ENCODE measurements around the gene VPS37C. TPM values are rescaled to one million over a fixed set of nuclear protein-coding genes. Genes with fewer than 3 reads are reported as not detected.

Gene VPS37C
- polyA plus RNA-seq, 2 donors, result 14.7 to 18.6 TPM

- Histone ChIP-seq H3K27ac (ENCODE audit: low read depth in 2 of 2, low read length in 1 of 2) (peak overlapping the region; percentile 57 to 63), H3K4me1 (ENCODE audit: control insufficient read depth in 2 of 2, insufficient read depth in 2 of 2, low read length in 1 of 2) (peaks cover 19 to 22% of the 10 kb centered on the region in 2 donors), H3K9me3 (ENCODE audit: control insufficient read depth in 2 of 2, insufficient read depth in 1 of 2, low read depth in 1 of 2, low read length in 1 of 2) (no peaks in the 10 kb centered on the region), H3K4me3 (ENCODE audit: low read depth in 1 of 2, low read length in 2 of 2) (no peak overlapping the region), H3K27me3 (ENCODE audit: control insufficient read depth in 1 of 2, insufficient read depth in 2 of 2, low read length in 2 of 2) (no peaks in the 10 kb centered on the region), H3K36me3 (ENCODE audit: control insufficient read depth in 2 of 2, insufficient read depth in 2 of 2, low read length in 1 of 2) (peaks cover 0 to 8% of the 10 kb centered on the region in 2 donors)
- 28% methylated on average over 13 of the region's 13 CpGs for WGBS, 2 donors
These were observed 11.3 kb downstream of the VPS37C start for GRCh38 chr11:61149624-61150615.

- peaks cover 17 to 19% of the 10 kb centered on the region in 2 donors for H3K4me1 ChIP-seq (ENCODE audit: control insufficient read depth in 2 of 2, insufficient read depth in 2 of 2, low read length in 1 of 2)
- H3K27ac ChIP-seq (ENCODE audit: low read depth in 2 of 2, low read length in 1 of 2), result no peak overlapping the region
- peaks cover 0 to 8% of the 10 kb centered on the region in 2 donors for H3K36me3 ChIP-seq (ENCODE audit: control insufficient read depth in 2 of 2, insufficient read depth in 2 of 2, low read length in 1 of 2)
- H3K4me3 ChIP-seq (ENCODE audit: low read depth in 1 of 2, low read length in 2 of 2), result no peak overlapping the region
- WGBS, 2 donors, result 58 to 69% methylated on average over 11 of the region's 11 CpGs
- no peaks in the 10 kb centered on the region for H3K9me3 ChIP-seq (ENCODE audit: control insufficient read depth in 2 of 2, insufficient read depth in 1 of 2, low read depth in 1 of 2, low read length in 1 of 2)
- H3K27me3 ChIP-seq (ENCODE audit: control insufficient read depth in 1 of 2, insufficient read depth in 2 of 2, low read length in 2 of 2), result no peaks in the 10 kb centered on the region
These were observed 13.2 kb downstream of the VPS37C start for GRCh38 chr11:61147791-61148620.

GRCh38 chr11:61147271-61147670, 14.0 kb downstream of the VPS37C start:
- Histone ChIP-seq H3K9me3 (ENCODE audit: control insufficient read depth in 2 of 2, insufficient read depth in 1 of 2, low read depth in 1 of 2, low read length in 1 of 2) (no peaks in the 10 kb centered on the region), H3K4me3 (ENCODE audit: low read depth in 1 of 2, low read length in 2 of 2) (no peak overlapping the region), H3K4me1 (ENCODE audit: control insufficient read depth in 2 of 2, insufficient read depth in 2 of 2, low read length in 1 of 2) (peaks cover 13 to 15% of the 10 kb centered on the region in 2 donors), H3K27me3 (ENCODE audit: control insufficient read depth in 1 of 2, insufficient read depth in 2 of 2, low read length in 2 of 2) (no peaks in the 10 kb centered on the region), H3K36me3 (ENCODE audit: control insufficient read depth in 2 of 2, insufficient read depth in 2 of 2, low read length in 1 of 2) (peaks cover 0 to 8% of the 10 kb centered on the region in 2 donors), H3K27ac (ENCODE audit: low read depth in 2 of 2, low read length in 1 of 2) (no peak overlapping the region)
- 66 to 81% methylated on average over 10 of the region's 10 CpGs for WGBS, 2 donors

DNA sequence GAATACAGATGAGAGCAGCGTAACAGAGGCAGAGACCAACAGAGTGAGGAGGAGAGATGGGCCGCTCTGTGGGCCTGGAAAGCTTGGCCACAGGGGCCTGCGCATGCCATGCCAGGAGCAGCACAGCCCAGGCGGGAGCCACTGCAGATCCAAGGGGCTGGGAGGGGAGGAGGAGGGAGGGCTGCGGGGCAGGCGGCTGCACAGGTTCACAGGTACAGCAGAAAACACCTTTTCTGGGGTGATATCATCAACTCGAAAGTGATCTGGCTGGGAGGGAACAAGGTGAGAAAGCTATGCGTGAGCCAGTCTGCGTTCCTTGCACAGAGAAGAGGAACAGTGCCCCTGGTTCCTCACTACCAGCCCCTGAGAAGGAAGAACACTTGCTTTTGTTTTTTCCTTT, 14.8 kb downstream of the VPS37C start:
- peaks cover 11 to 17% of the 10 kb centered on the region in 2 donors for H3K4me1 ChIP-seq (ENCODE audit: control insufficient read depth in 2 of 2, insufficient read depth in 2 of 2, low read length in 1 of 2)
- 85 to 87% methylated on average over 8 to 9 of the region's 9 CpGs for WGBS, 2 donors
- no peaks in the 10 kb centered on the region for H3K27me3 ChIP-seq (ENCODE audit: control insufficient read depth in 1 of 2, insufficient read depth in 2 of 2, low read length in 2 of 2)
- no peak overlapping the region for H3K4me3 ChIP-seq (ENCODE audit: low read depth in 1 of 2, low read length in 2 of 2)
- H3K9me3 ChIP-seq (ENCODE audit: control insufficient read depth in 2 of 2, insufficient read depth in 1 of 2, low read depth in 1 of 2, low read length in 1 of 2), result no peaks in the 10 kb centered on the region
- no peak overlapping the region for H3K27ac ChIP-seq (ENCODE audit: low read depth in 2 of 2, low read length in 1 of 2)
- peaks cover 0 to 8% of the 10 kb centered on the region in 2 donors for H3K36me3 ChIP-seq (ENCODE audit: control insufficient read depth in 2 of 2, insufficient read depth in 2 of 2, low read length in 1 of 2)

GRCh38 chr11:61145228-61146005, 15.8 kb downstream of the VPS37C start:
- no peak overlapping the region for H3K4me3 ChIP-seq (ENCODE audit: low read depth in 1 of 2, low read length in 2 of 2)
- H3K27me3 ChIP-seq (ENCODE audit: control insufficient read depth in 1 of 2, insufficient read depth in 2 of 2, low read length in 2 of 2), result no peaks in the 10 kb centered on the region
- H3K9me3 ChIP-seq (ENCODE audit: control insufficient read depth in 2 of 2, insufficient read depth in 1 of 2, low read depth in 1 of 2, low read length in 1 of 2), result no peaks in the 10 kb centered on the region
- peaks cover 11 to 14% of the 10 kb centered on the region in 2 donors for H3K4me1 ChIP-seq (ENCODE audit: control insufficient read depth in 2 of 2, insufficient read depth in 2 of 2, low read length in 1 of 2)
- 89% methylated on average over 17 of the region's 17 CpGs for WGBS, 2 donors
- peaks cover 0 to 8% of the 10 kb centered on the region in 2 donors for H3K36me3 ChIP-seq (ENCODE audit: control insufficient read depth in 2 of 2, insufficient read depth in 2 of 2, low read length in 1 of 2)
- H3K27ac ChIP-seq (ENCODE audit: low read depth in 2 of 2, low read length in 1 of 2), result no peak overlapping the region

GRCh38 chr11:61144511-61145179, 16.6 kb downstream of the VPS37C start:
- 89 to 91% methylated on average over 16 of the region's 16 CpGs for WGBS, 2 donors
- peaks cover 5 to 7% of the 10 kb centered on the region in 2 donors for H3K4me1 ChIP-seq (ENCODE audit: control insufficient read depth in 2 of 2, insufficient read depth in 2 of 2, low read length in 1 of 2)
- H3K27ac ChIP-seq (ENCODE audit: low read depth in 2 of 2, low read length in 1 of 2), result no peak overlapping the region
- H3K4me3 ChIP-seq (ENCODE audit: low read depth in 1 of 2, low read length in 2 of 2), result no peak overlapping the region
- H3K27me3 ChIP-seq (ENCODE audit: control insufficient read depth in 1 of 2, insufficient read depth in 2 of 2, low read length in 2 of 2), result no peaks in the 10 kb centered on the region
- peaks cover 0 to 8% of the 10 kb centered on the region in 2 donors for H3K36me3 ChIP-seq (ENCODE audit: control insufficient read depth in 2 of 2, insufficient read depth in 2 of 2, low read length in 1 of 2)
- no peaks in the 10 kb centered on the region for H3K9me3 ChIP-seq (ENCODE audit: control insufficient read depth in 2 of 2, insufficient read depth in 1 of 2, low read depth in 1 of 2, low read length in 1 of 2)

DNA sequence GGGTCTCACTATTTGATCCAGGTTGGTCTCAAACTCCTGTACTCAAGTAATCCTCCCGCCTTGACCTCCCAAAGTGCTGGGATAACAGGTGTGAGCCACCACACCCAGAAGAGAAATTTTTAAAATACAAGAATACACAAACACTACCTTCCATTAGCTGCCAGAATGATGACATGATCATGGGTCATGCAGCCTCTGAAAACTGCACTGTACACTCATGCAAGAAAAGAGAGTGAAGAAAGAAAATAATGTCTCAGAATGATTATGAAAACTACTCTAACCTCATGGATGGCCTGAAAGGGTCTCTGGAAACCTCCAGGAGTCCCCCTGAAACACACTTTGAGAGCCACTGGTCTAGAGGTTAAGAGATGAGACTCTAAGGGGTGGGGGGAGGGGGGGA, 18.8 kb downstream of the VPS37C start:
- Histone ChIP-seq H3K4me3 (ENCODE audit: low read depth in 1 of 2, low read length in 2 of 2) (no peak overlapping the region), H3K9me3 (ENCODE audit: control insufficient read depth in 2 of 2, insufficient read depth in 1 of 2, low read depth in 1 of 2, low read length in 1 of 2) (no peaks in the 10 kb centered on the region), H3K27ac (ENCODE audit: low read depth in 2 of 2, low read length in 1 of 2) (no peak overlapping the region), H3K36me3 (ENCODE audit: control insufficient read depth in 2 of 2, insufficient read depth in 2 of 2, low read length in 1 of 2) (peaks cover 0 to 12% of the 10 kb centered on the region in 2 donors), H3K27me3 (ENCODE audit: control insufficient read depth in 1 of 2, insufficient read depth in 2 of 2, low read length in 2 of 2) (no peaks in the 10 kb centered on the region), H3K4me1 (ENCODE audit: control insufficient read depth in 2 of 2, insufficient read depth in 2 of 2, low read length in 1 of 2) (peaks cover 5 to 7% of the 10 kb centered on the region in 2 donors)
- 96 to 100% methylated on average over 1 of the region's 1 CpG for WGBS, 2 donors

DNA sequence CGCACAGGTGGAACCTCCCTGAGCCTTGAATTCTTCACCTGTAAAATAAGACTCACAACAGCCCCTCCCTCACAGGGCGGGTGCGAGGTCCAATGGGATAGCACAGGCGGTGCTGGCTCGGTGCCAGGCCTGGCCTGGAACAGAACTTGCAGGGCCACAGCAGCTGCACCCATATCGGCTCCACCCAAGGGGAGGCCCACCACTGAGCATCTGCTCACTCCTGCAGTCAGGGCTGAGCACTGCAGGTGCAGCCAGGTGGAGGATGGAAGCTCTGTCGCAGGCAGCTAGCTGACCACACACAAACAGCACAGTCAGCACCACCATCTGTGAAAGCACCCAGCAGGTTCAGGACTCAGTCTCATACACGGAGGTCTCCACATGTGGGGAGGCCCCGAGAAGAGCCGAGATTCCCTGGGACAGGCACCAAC, 19.6 kb downstream of the VPS37C start:
- Histone ChIP-seq H3K27ac (ENCODE audit: low read depth in 2 of 2, low read length in 1 of 2) (peak overlapping the region; percentile 12 to 24), H3K4me3 (ENCODE audit: low read depth in 1 of 2, low read length in 2 of 2) (no peak overlapping the region), H3K4me1 (ENCODE audit: control insufficient read depth in 2 of 2, insufficient read depth in 2 of 2, low read length in 1 of 2) (peaks cover 3 to 7% of the 10 kb centered on the region in 2 donors), H3K36me3 (ENCODE audit: control insufficient read depth in 2 of 2, insufficient read depth in 2 of 2, low read length in 1 of 2) (peaks cover 0 to 9% of the 10 kb centered on the region in 2 donors), H3K9me3 (ENCODE audit: control insufficient read depth in 2 of 2, insufficient read depth in 1 of 2, low read depth in 1 of 2, low read length in 1 of 2) (no peaks in the 10 kb centered on the region), H3K27me3 (ENCODE audit: control insufficient read depth in 1 of 2, insufficient read depth in 2 of 2, low read length in 2 of 2) (no peaks in the 10 kb centered on the region)
- WGBS, 2 donors, result 41 to 54% methylated on average over 10 of the region's 10 CpGs

Data from esophagus (tissue), 2 donors.